Stimulated activated CD4-positive, alpha-beta T cell treated with anti-CD3 and anti-CD28 coated beads, Interleukin-12 subunit alpha, Interleukin-12 subunit beta, amount 100 ng/mL, for 48 hours (primary cell): Measurements from ENCODE around the gene GRIN3A.
"Not testable (repeated sequence)": the region's sequence is repeated elsewhere in the genome, so short reads cannot be mapped to it uniquely, and the experiment has no call there.

Experiments
- DNase-seq, 3 donors: peaks; one replicate each; pipeline ENCODE4 v3.0.0-alpha.2; 2020; ENCODE audit warnings: low read depth in 2 of 3, low spot score in 1 of 3

The GRIN3A gene

DNA sequence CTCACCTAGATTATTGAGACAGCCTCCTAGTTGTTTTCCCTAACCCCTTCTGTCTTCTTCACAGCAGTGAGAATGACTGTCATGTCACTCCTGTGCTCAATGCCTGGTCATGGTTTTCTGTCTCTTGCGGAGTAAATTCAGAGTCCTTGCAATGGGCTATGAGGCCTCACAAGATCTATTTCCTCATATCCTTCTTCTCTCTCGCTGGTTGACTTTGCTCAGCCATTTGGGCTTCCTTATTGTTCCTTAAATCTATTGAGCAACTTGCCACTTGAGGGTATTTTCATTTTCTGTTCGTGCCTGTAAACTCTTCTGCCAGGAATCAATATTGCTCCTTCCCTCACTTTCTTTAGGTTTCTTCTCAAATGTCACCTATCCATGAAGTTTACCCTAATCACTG is 152.7 kb downstream of the GRIN3A start:
- no peak for DNase-seq

DNA sequence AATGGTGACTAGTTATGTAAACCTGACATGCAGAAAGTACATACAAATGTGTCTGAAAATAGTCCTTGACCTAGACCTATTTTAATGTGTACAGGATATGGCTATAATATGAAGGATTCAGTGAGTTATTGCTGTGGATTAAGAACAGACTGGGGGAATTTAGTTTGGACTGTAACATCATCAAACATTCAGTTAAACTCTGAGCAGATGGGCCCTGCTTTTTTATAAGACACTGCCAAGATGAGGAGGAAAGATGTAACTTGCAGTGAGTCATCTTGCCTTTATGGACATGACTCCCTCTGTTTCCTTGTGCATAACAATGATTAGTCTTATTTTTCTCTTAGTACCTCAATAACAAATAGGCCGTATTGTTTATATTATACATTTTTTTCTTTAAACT is 155.9 kb downstream of the GRIN3A start:
- no peak for DNase-seq

DNA sequence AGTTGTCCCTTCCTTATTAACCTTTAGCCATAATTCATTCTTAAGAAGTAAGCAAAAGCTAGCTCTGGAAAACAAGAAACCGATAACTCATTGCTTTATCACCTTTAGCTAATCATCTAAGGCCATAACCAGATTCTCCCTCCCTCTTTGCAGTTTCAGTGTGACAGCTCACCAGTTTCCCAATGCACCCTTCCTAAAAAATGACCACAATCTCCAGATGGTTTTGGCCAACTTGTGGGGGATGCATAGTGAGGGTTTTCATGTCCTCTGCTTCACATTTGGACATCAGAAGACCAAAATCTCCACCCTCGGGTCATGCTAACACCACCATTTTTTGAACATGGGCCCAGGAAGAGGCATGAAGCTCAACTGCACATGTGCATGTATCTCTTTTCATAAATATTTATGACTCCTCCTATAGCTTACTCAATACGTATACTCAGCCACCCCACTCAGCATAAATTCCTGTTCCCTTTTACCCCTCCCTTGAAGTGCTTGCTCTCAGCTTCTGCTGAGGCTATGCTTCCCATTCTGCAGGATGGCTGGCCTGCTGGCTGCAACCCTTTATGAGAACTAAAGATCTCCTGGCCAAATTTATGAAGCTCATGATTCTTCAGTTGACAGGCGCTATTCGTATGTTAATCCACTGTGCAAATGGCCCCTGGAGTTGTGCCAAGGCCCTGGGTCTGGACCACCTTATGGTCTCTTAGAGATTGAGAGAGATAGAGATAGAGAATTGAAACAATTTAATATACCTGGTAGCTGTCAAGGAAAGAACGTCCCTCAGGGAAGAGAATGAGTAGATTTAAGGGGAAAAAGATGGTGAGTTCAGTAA is 158.5 kb downstream of the GRIN3A start:
- DNase-seq = no peak

DNA sequence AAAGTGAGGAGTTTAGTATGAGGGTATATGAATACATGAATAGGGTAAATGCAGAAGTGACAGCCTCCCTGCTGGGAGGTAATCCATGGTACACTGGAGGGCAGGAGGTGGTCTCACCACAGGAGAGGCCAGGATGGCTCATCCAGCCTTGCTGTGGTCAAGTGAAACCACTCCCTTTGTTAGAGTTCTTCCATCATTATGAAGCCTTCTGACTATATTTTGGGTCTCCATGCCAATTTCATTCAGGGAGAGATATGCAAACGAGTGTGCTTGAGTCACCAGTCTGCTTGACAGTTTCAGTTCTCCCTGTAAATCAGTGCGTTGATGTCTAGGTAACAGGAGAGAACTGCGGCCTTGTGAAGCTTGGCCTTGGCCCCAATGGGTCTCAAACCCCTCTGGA is 160.1 kb downstream of the GRIN3A start:
- DNase-seq = no peak

DNA sequence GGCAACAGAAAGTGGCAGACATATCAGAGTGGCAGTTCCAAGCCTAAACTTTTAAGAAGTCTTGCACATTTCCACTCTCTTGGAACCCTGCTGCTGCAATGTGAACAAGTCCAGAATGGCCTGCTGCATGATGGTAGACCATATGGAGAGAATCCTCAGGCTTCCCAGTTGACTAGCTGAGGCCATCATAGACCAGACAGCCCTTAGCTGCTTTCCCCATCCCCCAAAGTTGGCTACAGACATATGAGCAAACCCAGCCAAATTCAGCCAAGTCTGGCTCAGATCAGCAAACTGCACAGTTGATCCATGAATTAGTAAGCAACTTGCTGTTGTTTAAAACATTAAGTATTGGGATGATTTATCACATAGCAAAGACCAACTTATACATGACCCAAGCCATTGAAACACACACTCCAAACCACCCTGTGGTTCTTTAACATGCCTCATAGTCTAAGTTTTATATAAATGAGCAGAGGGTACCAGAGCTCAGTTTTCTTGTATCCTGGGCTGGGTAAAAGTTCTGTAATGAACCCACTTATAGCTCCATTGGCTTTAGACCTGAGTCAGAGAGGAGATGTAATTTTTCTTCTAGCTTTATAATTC is 163.6 kb downstream of the GRIN3A start:
- no peak for DNase-seq

DNA sequence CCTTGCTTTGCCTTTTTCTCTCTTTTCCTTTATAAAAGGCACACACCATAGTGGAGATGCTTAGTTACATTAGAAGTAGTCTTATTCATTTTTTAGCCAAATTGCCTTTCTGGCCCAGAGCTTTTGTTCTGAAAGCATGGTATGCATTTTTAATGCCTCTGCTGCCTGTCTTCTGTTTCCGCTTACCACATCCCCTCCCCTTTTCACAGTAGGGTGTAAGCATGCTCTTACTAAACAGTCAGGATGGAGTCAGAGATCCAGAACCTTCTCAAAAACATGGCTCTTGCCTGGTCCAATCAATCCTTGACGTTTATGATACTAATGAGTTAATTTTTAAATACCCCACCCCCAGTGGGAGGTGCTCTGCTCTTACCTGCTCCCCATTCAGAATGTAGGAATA is 166.1 kb downstream of the GRIN3A start:
- DNase-seq = no peak

DNA sequence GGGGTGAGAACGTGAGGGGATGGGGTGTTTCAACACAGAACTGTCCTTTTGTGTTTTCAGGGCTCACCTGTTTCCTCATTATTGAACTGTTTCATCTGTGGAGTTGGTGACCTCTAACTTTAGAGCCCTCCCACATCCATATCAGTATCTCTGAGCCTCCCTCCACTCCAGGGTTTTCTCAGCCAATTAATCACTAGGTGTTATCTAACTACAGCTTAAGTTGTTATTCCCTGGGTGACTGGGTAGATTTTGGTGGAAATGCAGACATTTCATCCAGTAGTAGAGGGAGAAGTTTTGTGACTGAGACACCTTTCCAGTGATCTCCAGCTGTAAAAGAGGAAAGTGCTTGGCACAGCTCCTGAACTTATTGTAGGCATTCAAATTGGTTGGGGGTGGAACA is 167.3 kb downstream of the GRIN3A start:
- no peak for DNase-seq

DNA sequence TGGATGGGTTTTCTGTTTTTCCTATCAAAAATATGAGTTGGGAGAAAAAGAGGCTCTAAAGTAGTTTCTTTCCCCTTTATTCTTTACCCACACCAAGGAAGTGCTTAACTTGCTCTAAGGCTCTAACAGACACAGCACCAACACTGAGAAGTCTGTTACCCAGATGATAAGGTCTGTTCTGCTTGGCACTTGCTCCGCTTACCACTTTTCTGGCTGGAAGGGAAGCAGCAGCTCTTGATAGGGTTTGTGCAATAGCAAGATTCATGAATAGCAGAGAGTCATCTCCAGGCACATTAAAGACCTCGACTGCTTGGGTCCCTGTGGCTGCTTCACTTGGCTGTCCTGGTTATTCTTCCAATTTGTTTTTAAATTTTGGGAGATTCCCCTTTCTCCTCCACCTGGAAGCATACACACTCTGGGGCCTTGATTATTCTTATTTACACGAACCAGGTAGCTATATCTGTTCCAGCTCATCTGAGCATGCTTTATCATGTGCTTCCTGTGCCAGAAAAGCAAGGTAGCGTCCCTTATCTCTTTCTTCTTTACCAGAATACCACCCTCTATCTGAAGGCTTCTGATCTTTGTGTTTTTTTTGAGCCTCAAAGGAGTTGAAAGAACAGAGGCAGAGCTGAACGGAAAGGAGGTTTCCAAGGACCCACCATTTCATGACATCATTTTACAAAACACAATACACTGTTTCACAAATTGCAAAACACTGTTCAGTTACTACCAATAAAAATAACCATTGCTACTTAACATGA is 168.5 kb downstream of the GRIN3A start:
- no peak for DNase-seq

DNA sequence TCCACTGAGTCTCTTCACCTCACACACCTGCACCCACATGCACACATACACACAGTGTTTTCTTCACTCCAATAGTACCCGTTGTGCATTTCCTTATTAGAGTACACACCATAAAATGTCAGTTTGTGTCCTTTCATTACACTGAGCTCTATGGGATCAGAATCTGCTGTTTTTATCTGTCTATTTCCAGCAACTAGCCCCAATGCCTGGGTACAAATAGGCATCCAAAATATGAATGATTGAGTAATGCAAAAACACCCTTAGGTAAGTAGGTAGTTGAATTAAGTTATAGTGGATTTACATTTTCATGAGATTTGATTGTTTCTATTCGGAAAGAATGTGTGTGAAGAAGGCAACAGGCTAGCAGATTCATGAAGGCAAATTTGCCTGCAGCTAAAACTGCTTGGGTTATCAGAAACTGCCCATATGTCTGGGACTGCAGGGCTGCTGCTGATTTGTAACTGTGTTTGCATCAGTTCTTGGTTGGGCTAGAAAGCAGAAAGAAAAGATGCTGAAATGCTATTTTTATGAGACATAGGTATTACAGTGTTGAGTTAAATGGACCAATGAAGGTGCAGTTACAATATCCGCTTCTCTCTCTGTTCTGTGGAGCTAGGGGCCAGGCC is 170.6 kb downstream of the GRIN3A start:
- no peak for DNase-seq

DNA sequence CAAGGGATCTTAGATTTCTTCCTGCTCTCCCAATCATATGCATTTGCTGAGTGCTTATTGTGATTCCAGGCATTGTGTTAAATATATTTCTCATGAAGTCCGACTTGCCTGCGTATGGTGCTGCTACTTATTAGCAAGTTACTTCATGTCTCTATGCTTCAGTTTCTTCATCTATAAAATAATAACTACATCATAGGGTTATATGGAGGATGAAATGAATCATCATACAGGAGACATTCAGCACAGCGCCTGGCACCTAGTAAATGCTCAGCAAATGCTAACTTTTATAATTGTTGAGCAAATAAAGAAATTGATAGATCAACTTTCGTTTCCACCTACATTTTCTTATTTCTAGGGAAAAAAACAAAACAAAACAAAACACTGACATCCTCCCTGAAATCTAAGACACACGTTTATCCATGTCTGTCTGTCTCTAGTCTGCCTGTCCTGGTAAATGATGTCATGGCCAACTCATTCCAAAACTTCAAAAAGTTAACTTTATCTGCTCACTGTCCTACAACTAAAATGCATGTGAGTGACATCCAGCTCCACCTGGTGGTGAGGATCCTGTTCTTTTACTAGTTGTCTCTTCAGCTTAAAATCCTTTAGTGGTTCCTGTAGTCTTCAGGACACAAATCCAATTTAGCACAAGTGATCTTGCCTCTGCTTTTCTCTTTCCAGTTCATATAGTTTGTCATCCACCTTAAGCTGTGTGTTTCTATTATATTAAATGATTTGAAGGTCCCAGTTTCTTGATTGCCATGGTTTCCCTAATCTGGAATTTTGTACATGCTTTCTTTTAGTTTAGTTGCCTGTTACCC is 171.3 kb downstream of the GRIN3A start:
- peak in 2 of 3 donors; percentile 25 to 31 for DNase-seq

DNA sequence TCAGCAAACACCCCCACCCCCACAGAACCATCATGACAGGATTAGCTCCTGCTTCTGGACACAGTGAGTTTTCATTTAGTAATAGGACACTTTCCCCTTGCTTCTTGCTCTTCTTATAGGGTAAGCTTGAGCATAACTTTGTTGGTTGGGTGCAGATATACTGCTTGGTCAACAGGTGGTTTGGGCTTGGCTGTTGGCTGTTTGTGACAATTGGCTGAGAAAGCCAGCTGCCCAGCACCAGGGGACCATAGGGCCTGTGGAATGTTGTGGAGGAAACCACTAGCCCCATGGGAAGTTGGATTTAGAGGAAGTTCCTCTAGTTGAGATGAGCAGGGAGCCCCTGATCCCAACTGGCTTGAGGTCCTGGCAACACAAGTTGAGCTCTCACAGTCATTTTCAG is 174.2 kb downstream of the GRIN3A start:
- DNase-seq = no peak

DNA sequence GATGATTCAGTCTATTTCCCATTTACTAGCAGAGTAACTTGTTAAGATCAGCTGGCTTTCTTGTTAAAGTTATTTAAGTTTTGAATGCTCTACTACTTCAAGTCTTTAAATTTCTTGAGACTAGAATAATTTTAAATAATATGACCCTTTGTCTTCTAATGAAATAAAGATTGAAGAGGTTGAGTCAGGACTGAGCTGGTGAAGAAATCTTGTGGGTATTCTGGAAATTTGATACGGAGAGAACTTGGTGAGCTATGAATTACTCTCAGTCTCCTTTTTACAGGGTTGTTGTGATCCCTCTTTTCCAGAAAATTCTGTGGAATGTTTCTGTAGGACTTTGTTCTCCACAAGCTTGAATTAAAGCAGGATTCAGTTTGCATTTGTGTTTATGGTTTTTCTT is 175.5 kb downstream of the GRIN3A start:
- DNase-seq = no peak

DNA sequence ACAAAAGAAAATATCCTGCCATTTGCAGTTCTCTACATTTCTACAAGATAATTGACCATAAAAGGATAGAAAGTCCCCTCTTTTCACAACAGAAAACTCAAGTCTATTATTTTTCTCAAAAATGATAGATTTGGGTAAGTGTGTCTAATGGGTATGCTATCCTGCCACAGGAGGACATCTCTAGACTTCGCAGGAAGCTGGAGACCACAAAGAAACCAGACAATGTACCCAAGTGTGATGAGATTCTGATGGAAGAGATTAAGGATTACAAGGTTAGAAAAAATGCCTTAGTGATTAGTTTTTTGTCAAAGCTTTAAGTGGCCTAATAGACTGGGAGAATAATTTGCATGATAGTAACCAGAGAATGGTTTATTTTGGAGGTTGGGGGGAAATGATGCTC is 176.7 kb downstream of the GRIN3A start:
- no peak for DNase-seq

DNA sequence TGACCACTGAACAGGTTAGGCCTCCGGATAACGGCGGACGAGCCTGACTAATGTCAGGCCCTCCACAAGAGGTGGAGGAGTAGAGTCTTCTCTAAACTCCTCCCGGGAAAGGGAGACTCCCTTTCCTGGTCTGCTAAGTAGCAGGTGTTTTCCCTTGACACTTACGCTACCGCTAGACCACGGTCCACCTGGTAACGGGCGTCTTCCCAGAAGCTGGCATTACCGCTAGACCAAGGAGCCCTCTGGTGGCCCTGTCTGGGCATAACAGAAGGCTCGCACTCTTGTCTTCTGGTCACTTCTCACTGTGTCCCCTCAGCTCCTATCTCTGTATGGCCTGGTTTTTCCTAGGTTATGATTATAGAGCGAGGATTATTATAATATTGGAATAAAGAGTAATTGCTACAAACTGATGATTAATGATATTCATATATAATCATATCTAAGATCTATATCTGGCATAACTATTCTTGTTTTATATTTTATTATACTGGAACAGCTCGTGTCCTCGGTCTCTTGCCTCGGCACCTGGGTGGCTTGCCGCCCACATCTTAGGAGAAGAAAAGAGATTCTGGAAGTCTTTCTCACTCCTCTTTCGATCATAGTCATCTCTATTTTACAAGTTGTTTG is 188.9 kb downstream of the GRIN3A start:
- not testable (repeated sequence) for DNase-seq

DNA sequence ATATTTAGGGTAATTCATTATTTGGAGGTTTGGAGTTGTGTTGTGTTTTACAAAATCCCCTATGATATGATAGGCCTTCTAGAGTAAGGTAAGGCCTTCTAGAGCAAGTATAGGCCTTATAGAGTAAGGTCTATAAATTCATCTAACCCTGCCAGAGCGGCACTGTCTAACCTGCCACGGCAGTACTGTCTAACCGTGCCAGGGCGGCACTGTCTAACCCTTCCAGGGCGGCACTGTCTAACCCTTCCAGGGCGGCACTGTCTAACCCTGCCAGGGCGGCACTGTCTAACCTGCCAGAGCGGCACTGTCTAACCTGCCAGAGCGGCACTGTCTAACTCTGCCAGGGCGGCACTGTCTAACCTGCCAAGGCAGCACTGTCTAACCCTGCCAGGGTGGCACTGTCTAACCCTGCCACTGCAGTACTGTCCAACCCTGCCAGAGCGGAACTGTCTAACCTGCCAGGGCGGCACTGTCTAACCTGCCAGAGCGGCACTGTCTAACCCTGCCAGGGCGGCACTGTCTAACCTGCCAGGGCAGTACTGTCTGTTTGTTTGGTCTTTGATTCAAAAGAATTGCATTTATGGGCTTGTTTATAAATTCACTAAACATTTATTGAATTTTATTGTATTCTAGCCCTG is 195.2 kb downstream of the GRIN3A start:
- no peak for DNase-seq

DNA sequence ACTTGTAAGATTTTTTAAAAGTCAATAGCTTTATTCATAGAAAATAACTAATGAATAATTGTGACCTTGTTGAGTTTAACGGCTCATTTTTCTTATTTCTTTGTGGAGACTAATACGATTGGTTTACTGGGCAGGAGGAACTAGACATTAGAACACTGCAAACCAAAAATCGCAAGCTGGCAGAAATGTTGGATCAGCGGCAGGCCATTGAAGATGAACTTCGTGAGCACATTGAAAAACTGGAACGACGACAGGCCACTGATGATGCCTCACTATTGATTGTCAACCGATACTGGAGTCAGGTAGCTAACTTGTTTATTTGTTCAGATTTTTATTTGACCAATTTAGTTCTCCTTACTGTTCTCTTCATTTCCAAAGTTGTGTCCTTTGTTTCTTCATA is 198.4 kb downstream of the GRIN3A start:
- DNase-seq = no peak

DNA sequence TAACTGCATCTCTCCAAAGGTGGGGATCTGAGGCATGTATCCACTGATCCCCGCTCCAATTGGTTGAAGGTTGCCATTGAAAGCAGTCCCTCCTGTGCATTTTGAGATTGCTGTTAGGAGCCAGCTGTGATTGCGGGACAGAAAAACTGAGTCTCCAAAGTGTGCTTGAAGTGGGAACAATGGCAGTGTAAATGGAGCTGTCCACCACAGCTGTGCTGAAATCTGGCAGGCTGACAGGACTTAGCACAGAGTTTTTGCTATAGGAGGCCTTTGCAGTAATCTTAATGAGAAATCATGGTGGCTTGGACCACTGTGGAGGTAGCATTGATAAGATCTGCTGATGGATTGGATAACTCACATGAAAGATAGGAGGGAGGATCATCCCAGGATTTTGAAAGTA is 201.5 kb downstream of the GRIN3A start:
- DNase-seq = no peak

DNA sequence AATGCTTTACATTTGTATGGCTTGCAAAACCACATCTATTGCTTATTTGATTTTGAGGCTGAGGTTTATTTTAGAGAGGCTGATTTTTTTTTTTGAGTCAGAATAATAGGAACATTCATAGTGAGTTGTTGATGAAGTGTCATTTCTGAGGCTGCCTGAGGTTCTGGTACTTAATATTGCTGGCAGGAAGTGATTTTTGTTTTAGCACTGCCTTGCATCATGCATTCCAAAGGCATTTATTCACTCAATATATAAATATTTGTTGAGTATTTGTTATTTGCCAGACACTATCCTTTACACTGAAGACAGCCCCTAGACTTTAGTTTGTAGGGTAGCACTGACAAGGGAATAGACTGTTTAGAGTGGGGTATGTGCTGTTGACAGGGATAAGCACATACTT is 202.1 kb downstream of the GRIN3A start:
- no peak for DNase-seq

DNA sequence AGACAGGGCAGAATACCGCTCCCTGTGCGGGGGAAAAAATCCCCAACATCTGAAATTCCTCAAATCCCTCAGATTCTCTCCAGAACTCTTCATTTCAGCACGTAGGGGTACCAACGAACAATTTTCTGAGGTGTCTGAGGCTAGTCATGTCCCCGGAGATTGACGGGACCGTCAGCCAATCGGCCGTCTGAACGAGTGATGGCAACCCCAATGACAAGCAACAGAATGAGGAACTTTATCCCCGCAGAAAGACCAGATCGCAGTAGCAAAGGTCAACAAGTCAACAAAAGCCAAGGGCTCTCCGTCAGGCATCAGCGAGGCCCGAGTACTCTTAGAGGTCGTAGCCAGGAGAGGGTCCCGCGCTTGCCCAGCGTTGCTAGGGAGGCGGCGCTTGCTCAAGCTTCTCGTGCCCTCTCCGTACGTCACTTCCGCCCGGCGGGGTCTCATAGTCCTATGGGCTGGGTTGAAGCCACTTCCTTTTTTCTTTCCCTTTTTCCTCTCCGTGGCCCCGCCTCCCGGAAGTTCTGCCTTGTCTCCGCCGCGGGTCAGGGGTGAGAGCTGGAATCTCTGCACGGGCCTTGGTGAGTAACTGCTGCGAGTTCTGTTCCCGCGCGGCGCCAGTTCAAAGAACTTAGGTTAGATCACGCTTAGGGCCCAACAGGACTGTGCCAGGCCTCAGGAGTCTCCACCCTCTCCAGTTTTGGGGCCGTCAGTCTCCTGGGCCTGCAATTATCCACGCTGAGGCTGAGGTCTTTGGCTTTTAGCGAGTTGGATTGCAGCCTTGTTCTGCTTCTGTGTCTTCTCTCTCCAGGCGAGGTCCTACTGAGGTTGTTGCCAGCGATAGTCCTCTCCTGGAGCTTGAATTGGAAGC is 204.9 kb downstream of the GRIN3A start, which contains the start of gene RNF20:
Gene RNF20 (plus strand): TSS at position 520 of the 871 bp plus-strand sequence. CDS start 1,571 bp downstream, outside the sequence.
- peak; percentile 96 to 98 (median 98) for DNase-seq
